Neuronal stem cell (in vitro differentiated cells): ENCODE data around the gene GDF7. TPM values are rescaled to one million over a fixed set of nuclear protein-coding genes. Genes with fewer than 3 reads are reported as not detected.
A peak's percentile ranks its signal among the peaks of the same experiment; 100 is the strongest.

ENCODE experiments used
- DNase-seq: peaks from one replicate; pipeline ENCODE4 v3.0.0-alpha.2; 2013; ENCODE audit warnings: low spot score
- H2AFZ ChIP-seq: one replicate; pipeline ENCODE4 v1.6.1; 2013; ENCODE audit warnings: mild to moderate bottlenecking, low read length, inconsistent platforms
- H2AK5ac ChIP-seq: 2 replicates; pipeline ENCODE4 v1.6.1; 2013; ENCODE audit warnings: low read depth, mild to moderate bottlenecking, inconsistent platforms, low read length, moderate library complexity, mixed read lengths
- H2BK120ac ChIP-seq: 2 replicates; pipeline ENCODE4 v1.6.1; 2013; ENCODE audit warnings: low read depth, mild to moderate bottlenecking, inconsistent platforms, low read length, moderate library complexity, mixed read lengths
- H2BK12ac ChIP-seq: one replicate; pipeline ENCODE4 v1.6.1; 2013; ENCODE audit warnings: low read length, inconsistent platforms
- H2BK15ac ChIP-seq: 2 replicates; pipeline ENCODE4 v1.6.1; 2013; ENCODE audit warnings: mild to moderate bottlenecking, low read length, inconsistent platforms, mixed read lengths
- H2BK5ac ChIP-seq: one replicate; pipeline ENCODE4 v1.6.1; 2013; ENCODE audit warnings: inconsistent platforms, mild to moderate bottlenecking, low read length, moderate library complexity
- H3K14ac ChIP-seq: one replicate; pipeline ENCODE4 v1.6.1; 2013; ENCODE audit warnings: low read length, inconsistent platforms
- H3K18ac ChIP-seq: 2 replicates; pipeline ENCODE4 v1.6.1; 2013; ENCODE audit warnings: low read length, inconsistent platforms
- H3K23ac ChIP-seq: 2 replicates; pipeline ENCODE4 v1.6.1; 2013; ENCODE audit warnings: low read depth, mild to moderate bottlenecking, mixed read lengths, low read length, inconsistent platforms; ENCODE audit not compliant: poor library complexity
- H3K27ac ChIP-seq: replicated peaks from 3 replicates; pipeline ENCODE4 v1.5.1; 2013; ENCODE audit warnings: low read length, inconsistent platforms
- H3K27me3 ChIP-seq, 3 experiments: 2 replicates each; pipeline ENCODE4 v1.6.1; 2013; ENCODE audit warnings: low read length in 3 of 3, mild to moderate bottlenecking in 2 of 3, inconsistent platforms in 1 of 3, low read depth in 1 of 3, mixed read lengths in 1 of 3, moderate library complexity in 1 of 3; ENCODE audit not compliant: control insufficient read depth in 3 of 3, insufficient read depth in 3 of 3
- H3K36me3 ChIP-seq, 2 donors: replicated peaks in 1 of 2; 2 replicates each; pipeline ENCODE4 v1.6.1; 2013; ENCODE audit warnings: low read length in 2 of 2; ENCODE audit not compliant: control insufficient read depth in 2 of 2, insufficient read depth in 2 of 2
- H3K4ac ChIP-seq: 2 replicates; pipeline ENCODE4 v1.6.1; 2013; ENCODE audit warnings: inconsistent platforms, mild to moderate bottlenecking, low read length, moderate library complexity
- H3K4me1 ChIP-seq, 2 donors: 1 replicate in 1 of 2; 2 replicates in 1 of 2; pipeline ENCODE4 v1.6.1; 2013; ENCODE audit warnings: low read length in 2 of 2, low read depth in 1 of 2; ENCODE audit not compliant: control insufficient read depth in 2 of 2, insufficient read depth in 1 of 2
- H3K4me2 ChIP-seq: one replicate; pipeline ENCODE4 v1.6.1; 2013; ENCODE audit warnings: mild to moderate bottlenecking, low read length, inconsistent platforms; ENCODE audit not compliant: insufficient read depth, poor library complexity, severe bottlenecking
- H3K4me3 ChIP-seq, 2 donors: 2 replicates each; pipeline ENCODE4 v1.5.1; 2013; ENCODE audit warnings: low read length in 2 of 2, mild to moderate bottlenecking in 2 of 2, inconsistent platforms in 1 of 2, moderate library complexity in 1 of 2
- H3K79me1 ChIP-seq: one replicate; pipeline ENCODE4 v1.6.1; 2013; ENCODE audit warnings: low read depth, mild to moderate bottlenecking, inconsistent platforms, low read length, moderate library complexity
- H3K9ac ChIP-seq: one replicate; pipeline ENCODE4 v1.6.1; 2013; ENCODE audit warnings: mild to moderate bottlenecking, low read depth, low read length, inconsistent platforms; ENCODE audit not compliant: poor library complexity
- H3K9me3 ChIP-seq, 2 donors: replicated peaks in 1 of 2; 2 replicates each; pipeline versions ENCODE3 to v1.6.1; 2013; ENCODE audit warnings: low read length in 2 of 2, mild to moderate bottlenecking in 2 of 2, inconsistent platforms in 1 of 2, low read depth in 1 of 2, mixed read lengths in 1 of 2, moderate library complexity in 1 of 2; ENCODE audit not compliant: control insufficient read depth in 2 of 2, insufficient read depth in 1 of 2
- H4K8ac ChIP-seq: one replicate; pipeline ENCODE4 v1.6.1; 2013; ENCODE audit warnings: low read depth, mild to moderate bottlenecking, inconsistent platforms, low read length, moderate library complexity
- H4K91ac ChIP-seq: one replicate; pipeline ENCODE4 v1.6.1; 2013; ENCODE audit warnings: low read length, low read depth, mild to moderate bottlenecking, inconsistent platforms; ENCODE audit not compliant: poor library complexity
- WGBS, 2 donors: extraction: QIAGEN DNeasy Blood & Tissue Kit; methylation state at CpG; one replicate each; pipeline ENCODE4 v1.1.7; 2013; ENCODE audit warnings: missing lambda C conversion rate in 2 of 2, mixed read lengths in 1 of 2; ENCODE audit not compliant: insufficient read length in 2 of 2, insufficient replicate concordance in 1 of 2; ENCODE audit errors: extremely low coverage in 2 of 2; 5-methylcytosine and 5-hydroxymethylcytosine counted together
- polyA plus RNA-seq, 2 experiments: library from polyadenylated mRNA; stranded (reverse); fragments of 200-250 nt; gene quantifications; one replicate each; pipeline ENCODE4 v1.2.3, GENCODE V29; 2013

GDF7 gene
- 0.04 TPM for polyA plus RNA-seq (2013, experiment 1 of 2)
- 0.06 TPM for polyA plus RNA-seq (2013, experiment 2 of 2)

- Histone ChIP-seq H3K4me3 (peak within 1 kb of the TSS; percentile 63 to 76), H3K9me3 (peaks cover 0 to 9% of the 10 kb centered on the region in 2 donors), H3K4me2 (peak within 1 kb of the TSS; percentile 79), H3K23ac (peak within 1 kb of the TSS; percentile 62), H3K14ac (no peak within 1 kb of the TSS), H3K9ac (peak within 1 kb of the TSS; percentile 83), H2AFZ (peak within 1 kb of the TSS; percentile 99), H3K27ac (no peak within 1 kb of the TSS), H3K4ac (no peak within 1 kb of the TSS), H2BK120ac (no peak within 1 kb of the TSS), H2AK5ac (peak within 1 kb of the TSS; percentile 22), H2BK12ac (no peak within 1 kb of the TSS), H3K18ac (peak within 1 kb of the TSS; percentile 81), H2BK5ac (no peak within 1 kb of the TSS), H3K27me3 (peaks cover 63 to 94% (median 69%) of the 10 kb centered on the region in 3 experiments), H3K36me3 (no peaks in the 10 kb centered on the region), H4K8ac (no peak within 1 kb of the TSS), H2BK15ac (peak within 1 kb of the TSS; percentile 39), H3K4me1 (peaks cover 10 to 17% of the 10 kb centered on the region in 2 donors), H3K79me1 (no peaks in the 10 kb centered on the region), H4K91ac (no peak within 1 kb of the TSS)
- DNase-seq = no peak
- WGBS, 2 donors = no CpG with 5 or more reads among the region's 86 CpGs
These were observed at the start of gene GDF7 for GRCh38 chr2:20666304-20667150. TSS of gene GDF7 (plus strand) at chr2:20667144. CDS start at chr2:20667240, 96 bp downstream.

GRCh38 chr2:20617892-20618467, 49.0 kb upstream of the GDF7 start:
- no CpG with 5 or more reads among the region's 14 CpGs for WGBS, 2 donors
- Histone ChIP-seq H3K27me3 (no peaks in the 10 kb centered on the region), H3K9me3 (no peaks in the 10 kb centered on the region), H3K4ac (no peak overlapping the region), H4K91ac (no peak overlapping the region), H3K27ac (no peak overlapping the region), H2BK12ac (no peak overlapping the region), H3K18ac (peak overlapping the region; percentile 81), H3K14ac (no peak overlapping the region), H2BK5ac (no peak overlapping the region), H3K9ac (no peak overlapping the region), H3K4me1 (peaks cover 17 to 39% of the 10 kb centered on the region in 2 donors), H2AFZ (no peak overlapping the region), H2AK5ac (no peak overlapping the region), H2BK15ac (no peak overlapping the region), H4K8ac (no peak overlapping the region), H3K4me3 (no peak overlapping the region), H3K36me3 (peaks cover 1 to 13% of the 10 kb centered on the region in 2 donors), H2BK120ac (no peak overlapping the region), H3K4me2 (no peak overlapping the region), H3K79me1 (no peaks in the 10 kb centered on the region), H3K23ac (no peak overlapping the region)
- no peak for DNase-seq

GRCh38 chr2:20618468-20618885, 48.5 kb upstream of the GDF7 start:
- H2BK15ac ChIP-seq = no peak overlapping the region
- no peak overlapping the region for H3K14ac ChIP-seq
- no CpG with 5 or more reads among the region's 10 CpGs for WGBS, 2 donors
- peaks cover 17 to 39% of the 10 kb centered on the region in 2 donors for H3K4me1 ChIP-seq
- no peak overlapping the region for H3K4me3 ChIP-seq
- peak overlapping the region; percentile 17 for H3K18ac ChIP-seq
- no peak overlapping the region for H2BK12ac ChIP-seq
- H3K23ac ChIP-seq = no peak overlapping the region
- no peaks in the 10 kb centered on the region for H3K27me3 ChIP-seq
- H3K9me3 ChIP-seq = no peaks in the 10 kb centered on the region
- H4K8ac ChIP-seq = no peak overlapping the region
- no peak overlapping the region for H2BK5ac ChIP-seq
- H4K91ac ChIP-seq = no peak overlapping the region
- no peak overlapping the region for H3K9ac ChIP-seq
- no peaks in the 10 kb centered on the region for H3K79me1 ChIP-seq
- peaks cover 1 to 13% of the 10 kb centered on the region in 2 donors for H3K36me3 ChIP-seq
- no peak overlapping the region for H2AFZ ChIP-seq
- no peak overlapping the region for H3K27ac ChIP-seq
- H3K4ac ChIP-seq = no peak overlapping the region
- H2BK120ac ChIP-seq = no peak overlapping the region
- no peak overlapping the region for H2AK5ac ChIP-seq
- DNase-seq = no peak
- H3K4me2 ChIP-seq = no peak overlapping the region
